GOT3 (cell line): ENCODE results near the gene SBDS.
"Not testable (repeated sequence)": the region's sequence is repeated elsewhere in the genome, so short reads cannot be mapped to it uniquely, and the experiment has no call there.

Source experiments
- DNase-seq: peaks from one replicate; lab custom pipeline; 2025; ENCODE audit warnings: mixed read lengths; lab: John Stamatoyannopoulos, UW

Gene SBDS

DNA sequence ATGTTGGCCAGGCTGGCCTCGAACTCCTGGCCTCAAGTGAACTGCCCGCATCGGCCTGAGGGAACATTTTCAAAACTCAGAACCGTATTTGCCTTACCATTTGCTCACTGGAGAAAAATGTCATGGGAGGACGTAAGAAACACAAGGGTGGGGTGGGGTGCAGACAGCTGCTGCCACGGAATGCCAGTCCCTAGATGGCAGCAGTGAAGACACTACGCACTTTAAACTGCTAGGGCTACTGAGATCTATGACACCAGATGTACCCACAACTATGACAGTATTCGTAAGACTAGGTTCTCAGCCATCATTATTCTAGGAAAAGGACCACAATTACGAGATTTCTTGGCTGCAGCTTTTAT lies 716 bp downstream of the SBDS start:
- DNase-seq, result not testable (repeated sequence)

DNA sequence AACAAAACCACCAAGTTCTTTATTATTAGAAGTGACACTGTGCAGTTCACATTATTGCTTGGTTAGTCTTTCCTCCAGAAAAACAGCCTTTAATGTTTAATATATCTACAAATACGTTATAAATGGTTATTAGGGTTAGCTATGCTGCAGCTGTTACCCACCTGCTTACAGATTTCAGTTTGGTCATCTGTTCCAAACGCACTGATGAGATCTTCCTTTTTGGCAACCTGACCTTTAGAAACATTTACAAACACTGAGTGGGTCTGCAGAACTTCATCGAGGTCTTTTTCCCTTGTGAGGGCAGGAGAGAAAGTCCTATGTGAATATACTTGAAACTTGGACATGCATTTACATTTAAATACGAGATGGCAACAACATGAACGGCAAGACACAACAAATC lies 1.3 kb downstream of the SBDS start:
- DNase-seq, result not testable (repeated sequence)

DNA sequence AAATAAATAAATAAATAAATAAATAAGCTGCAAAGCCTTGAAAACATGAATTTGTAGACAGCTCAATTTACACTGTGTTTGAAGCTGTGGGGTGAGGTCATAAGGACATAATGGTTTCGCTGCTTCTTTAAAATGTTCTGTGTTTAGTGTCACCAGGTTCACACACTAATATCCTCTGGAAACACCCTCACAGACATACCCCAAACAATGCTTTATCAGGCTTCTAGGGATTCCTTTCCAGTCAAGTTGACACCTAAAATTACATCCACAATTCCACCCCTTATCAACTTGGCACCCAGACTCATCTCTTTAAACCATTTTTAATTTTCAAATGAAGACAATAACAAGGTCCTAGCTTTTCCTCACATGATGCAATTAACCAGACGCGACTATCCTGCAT lies 5.8 kb downstream of the SBDS start:
- DNase-seq, result not testable (repeated sequence)

- not testable (repeated sequence) for DNase-seq
Measured at GRCh38 chr7:66980336-66980735, 15.1 kb downstream of the SBDS start.

DNA sequence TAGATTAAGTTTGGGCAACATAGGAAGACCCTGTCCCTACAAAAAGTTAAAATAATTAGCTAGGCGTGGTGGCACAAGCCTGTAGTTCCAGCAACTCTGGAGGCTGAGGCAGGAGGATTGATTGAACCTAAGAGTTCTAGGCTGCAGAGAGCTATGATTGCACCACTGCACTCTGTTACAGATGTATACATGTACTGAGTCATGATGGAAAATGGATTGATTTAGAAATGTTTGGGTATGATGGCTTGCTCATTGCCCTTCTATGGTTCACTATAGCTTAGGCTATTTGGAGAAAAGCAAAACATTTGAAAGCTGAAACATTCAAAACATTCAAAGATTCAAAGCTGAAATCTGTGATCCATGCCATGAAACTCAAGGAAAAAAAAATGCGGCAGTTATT lies 16.4 kb downstream of the SBDS start:
- DNase-seq, result not testable (repeated sequence)

DNA sequence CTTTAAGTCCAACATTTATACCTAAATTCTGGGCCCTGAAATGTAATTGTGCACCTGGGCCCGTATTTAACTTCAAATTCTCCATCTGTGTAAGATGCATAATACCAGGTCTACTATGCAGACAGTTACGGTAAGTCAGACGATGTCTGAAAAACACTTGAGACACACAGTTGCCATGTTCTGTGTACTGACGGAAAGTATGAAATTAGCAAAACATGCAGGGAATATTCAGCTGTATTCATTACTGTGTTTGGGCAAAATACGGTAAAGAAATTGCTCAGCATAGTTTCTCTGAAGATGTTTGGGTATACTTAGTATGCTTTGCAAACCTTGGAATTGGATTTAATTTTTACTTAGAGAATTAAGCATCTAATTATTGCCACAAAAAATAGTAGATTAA lies 17.1 kb downstream of the SBDS start:
- DNase-seq, result not testable (repeated sequence)

GRCh38 chr7:66974986-66975590 lies 20.3 kb downstream of the SBDS start:
- no peak for DNase-seq

- DNase-seq, result no peak
Measured at GRCh38 chr7:66970310-66970709, 25.1 kb downstream of the SBDS start.

DNA sequence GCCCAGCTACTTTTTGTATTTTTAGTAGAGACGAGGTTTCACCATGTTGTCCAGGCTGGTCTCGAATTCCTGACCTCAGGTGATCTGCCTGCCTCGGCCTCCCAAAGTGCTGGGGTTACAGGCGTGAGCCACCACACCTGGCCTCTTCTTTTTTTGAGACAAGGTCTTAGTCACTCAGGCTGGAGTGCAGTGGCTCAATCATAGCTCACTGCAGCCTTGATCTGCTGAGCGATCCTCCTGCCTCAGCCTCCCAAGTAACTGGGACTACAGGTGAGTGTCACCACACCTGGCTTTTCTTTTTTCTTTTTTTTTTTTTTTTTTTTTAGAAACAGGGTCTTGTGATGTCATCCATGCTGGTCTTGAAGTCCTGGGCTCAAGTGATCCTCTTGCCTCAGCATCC lies 26.4 kb downstream of the SBDS start:
- DNase-seq, result not testable (repeated sequence)

DNA sequence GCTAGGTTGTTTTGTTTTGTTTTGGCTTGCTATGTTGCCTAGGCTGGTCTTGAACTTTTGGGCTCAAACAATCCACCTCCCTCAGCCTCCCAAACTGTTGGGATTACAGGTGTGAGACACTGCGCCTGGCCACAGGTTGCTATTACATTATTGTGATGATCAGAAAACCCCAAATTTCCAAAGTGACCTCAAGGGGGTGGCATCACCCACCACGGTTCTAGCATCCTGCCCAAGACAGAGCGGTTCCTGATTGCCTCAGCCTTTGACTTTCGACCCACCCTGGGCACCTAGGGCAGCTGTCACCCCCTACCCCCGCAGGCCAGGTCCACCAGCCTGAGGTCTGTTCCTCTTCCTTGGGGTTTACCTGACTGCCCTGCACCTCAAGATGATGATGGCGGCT lies 28.4 kb downstream of the SBDS start:
- DNase-seq, result no peak

GRCh38 chr7:66964411-66964810 lies 31.0 kb downstream of the SBDS start:
- no peak for DNase-seq

GRCh38 chr7:66961096-66961495 lies 34.3 kb downstream of the SBDS start:
- DNase-seq, result no peak

DNA sequence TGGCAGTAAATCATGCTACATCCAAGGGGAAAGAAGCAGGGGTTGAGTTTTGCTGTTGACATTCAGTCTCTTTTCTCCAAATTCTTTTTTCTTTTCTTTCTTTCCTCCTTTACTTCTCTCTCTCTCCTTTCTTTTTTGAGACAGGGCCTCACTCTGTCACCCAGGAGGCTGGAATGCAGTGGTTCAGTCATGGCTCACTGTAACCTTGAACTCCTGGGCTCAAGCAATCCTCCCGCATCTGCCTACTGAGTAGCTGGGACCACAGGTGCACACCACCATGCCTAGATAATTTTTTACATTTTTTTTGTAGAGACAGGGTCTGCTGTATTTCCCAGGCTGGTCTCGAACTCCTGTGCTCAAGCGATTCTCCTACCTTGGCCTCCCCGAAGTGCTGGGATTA lies 35.2 kb downstream of the SBDS start:
- no peak for DNase-seq

DNA sequence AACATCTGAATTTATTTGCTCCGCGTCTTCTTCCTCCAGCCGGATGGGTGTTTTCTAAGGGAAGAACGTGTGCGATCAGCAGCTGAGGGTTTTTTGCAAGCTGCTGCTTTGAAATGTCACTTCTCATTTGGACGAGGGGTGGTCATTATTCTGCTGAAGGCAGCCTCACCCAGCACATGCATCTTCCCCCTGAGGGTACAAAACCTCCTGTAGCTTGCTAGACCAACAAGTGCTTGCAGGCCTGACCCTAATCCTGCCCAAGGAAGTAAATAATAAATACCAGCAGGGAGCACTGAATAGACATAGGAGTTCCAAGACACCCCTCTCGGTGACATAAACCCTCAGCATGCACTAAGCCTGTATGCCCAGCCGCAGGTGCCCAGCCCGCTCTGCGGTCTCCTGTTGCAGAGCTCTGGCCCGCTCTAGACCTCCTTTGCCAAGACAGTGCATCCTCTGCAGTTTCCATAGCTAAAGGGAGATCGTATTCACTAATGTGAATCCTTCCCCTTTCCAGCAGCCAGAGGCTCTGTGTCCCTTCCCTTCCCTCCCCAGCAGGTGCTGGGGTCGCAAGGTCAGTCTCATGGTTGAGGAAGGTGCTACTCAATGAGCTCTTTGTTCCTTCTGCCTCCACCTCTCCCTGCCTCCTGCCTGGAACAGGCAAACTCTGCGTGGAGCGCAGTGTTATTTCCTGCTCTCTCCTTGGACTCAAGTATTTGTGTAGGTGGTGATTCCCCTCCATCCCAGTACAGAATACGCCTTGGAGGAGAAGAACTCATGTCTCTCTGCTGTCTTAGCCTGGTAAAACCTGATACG lies 36.6 kb downstream of the SBDS start:
- DNase-seq, result no peak

GRCh38 chr7:66957595-66958290 lies 37.6 kb downstream of the SBDS start:
- DNase-seq, result no peak

DNA sequence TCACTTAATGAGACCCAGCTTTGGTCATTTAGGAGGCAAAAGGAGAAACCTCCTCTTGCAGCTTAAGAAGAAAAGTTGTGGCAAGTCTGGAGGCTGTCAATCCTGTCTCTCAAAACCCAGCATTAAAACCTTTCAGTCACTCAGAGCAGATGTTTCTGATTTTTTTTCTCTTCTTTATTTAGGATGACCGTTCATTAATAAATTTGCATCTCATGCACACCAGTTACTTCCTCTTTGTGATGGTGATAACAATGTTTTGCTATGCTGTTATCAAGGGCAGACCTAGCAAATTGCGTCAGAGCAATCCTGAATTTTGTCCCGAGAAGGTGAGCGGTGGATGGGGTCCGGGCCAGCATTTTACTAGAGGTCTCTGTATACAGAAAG lies 42.4 kb downstream of the SBDS start:
- no peak for DNase-seq

GRCh38 chr7:66952343-66953043 lies 42.9 kb downstream of the SBDS start:
- DNase-seq, result no peak

- no peak for DNase-seq
Measured at GRCh38 chr7:66950763-66951162, 44.6 kb downstream of the SBDS start.

DNA sequence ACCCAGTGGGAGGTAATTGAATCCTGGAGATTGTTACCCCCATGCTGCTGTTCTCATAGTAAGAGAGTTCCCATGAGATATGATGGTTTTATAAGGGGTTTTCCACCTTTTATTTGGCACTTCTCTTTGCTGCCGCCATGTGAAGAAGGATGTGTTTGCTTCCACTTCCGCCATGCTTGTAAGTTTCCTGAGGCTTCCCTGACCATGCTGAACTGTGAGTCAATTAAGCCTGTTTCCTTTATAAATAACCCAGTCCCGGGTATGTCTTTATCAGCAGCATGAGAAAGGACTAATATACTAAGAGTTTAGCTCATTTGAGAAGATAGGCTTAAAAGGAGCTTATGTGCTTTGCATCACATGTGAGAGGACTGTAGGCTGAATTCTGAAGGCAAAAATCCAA lies 45.1 kb downstream of the SBDS start:
- DNase-seq, result no peak

DNA sequence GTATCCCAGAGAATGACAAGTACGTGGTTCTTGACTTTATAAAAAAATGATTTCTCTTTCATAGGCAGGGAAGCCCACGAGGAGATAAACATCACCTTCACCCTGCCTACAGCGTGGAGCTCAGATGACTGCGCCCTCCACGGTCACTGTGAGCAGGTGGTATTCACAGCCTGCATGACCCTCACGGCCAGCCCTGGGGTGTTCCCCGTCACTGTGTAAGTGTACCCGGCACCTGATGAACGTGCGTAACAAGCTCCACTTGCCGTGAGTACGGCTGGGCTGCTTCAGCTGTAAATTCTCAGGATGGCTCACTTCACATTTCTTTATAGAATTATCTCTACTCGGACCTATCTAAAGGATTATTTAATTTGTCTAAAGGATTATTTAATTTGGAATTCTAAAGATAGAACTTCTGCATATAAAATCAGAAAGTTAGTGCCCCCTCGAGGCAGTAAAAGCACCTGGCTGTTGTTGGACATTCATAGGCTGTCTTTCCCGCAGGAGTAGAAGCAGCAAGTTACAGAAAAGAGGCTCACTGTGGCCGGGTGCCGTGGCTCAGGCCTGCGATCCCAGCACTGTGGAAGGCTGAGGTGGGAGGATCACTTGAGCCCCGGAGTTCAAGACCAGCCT lies 46.8 kb downstream of the SBDS start:
- no peak for DNase-seq

- no peak for DNase-seq
Measured at GRCh38 chr7:66946545-66946944, 48.8 kb downstream of the SBDS start.

- no peak for DNase-seq
Measured at GRCh38 chr7:66939325-66939724, 56.1 kb downstream of the SBDS start.
